HG03280 (cell line): ENCODE results near the gene CALHM4.

Source experiments
- ATAC-seq: cut with Tn5 transposase; IDR thresholded peaks from one replicate; pipeline ENCODE4 v1.9.1; 2021; ENCODE audit warnings: mild to moderate bottlenecking, moderate library complexity; ENCODE audit not compliant: unreplicated experiment

The CALHM4 gene, protein sequence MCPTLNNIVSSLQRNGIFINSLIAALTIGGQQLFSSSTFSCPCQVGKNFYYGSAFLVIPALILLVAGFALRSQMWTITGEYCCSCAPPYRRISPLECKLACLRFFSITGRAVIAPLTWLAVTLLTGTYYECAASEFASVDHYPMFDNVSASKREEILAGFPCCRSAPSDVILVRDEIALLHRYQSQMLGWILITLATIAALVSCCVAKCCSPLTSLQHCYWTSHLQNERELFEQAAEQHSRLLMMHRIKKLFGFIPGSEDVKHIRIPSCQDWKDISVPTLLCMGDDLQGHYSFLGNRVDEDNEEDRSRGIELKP

DNA sequence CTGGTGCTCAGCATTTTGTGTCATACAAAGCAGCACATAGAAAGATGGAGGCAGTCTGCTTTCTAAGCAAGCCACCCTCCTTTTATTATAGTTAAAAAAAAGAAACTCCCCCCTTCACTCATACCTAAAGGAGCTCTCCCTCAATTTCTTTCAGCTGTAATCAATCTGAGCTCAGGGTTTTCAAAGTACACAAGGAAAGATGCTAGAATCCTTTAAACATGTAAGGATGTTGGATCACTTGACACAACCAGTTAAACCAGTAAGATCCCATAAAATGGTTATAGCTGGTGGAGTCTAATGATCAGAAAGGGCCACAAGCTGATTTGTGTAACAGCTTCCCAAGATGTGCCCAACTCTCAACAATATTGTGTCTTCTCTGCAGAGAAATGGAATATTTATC lies at the start of gene CALHM4:
TSS of gene CALHM4 (plus strand) at position 301 of the 400 bp plus-strand sequence. CDS start at position 344, 43 bp downstream.
- ATAC-seq, result no peak

- no peak for ATAC-seq
These were observed 46.2 kb upstream of the CALHM4 start for GRCh38 chr6:116507324-116507723.

- ATAC-seq, result no peak
These were observed 45.0 kb upstream of the CALHM4 start for GRCh38 chr6:116508527-116508926.

DNA sequence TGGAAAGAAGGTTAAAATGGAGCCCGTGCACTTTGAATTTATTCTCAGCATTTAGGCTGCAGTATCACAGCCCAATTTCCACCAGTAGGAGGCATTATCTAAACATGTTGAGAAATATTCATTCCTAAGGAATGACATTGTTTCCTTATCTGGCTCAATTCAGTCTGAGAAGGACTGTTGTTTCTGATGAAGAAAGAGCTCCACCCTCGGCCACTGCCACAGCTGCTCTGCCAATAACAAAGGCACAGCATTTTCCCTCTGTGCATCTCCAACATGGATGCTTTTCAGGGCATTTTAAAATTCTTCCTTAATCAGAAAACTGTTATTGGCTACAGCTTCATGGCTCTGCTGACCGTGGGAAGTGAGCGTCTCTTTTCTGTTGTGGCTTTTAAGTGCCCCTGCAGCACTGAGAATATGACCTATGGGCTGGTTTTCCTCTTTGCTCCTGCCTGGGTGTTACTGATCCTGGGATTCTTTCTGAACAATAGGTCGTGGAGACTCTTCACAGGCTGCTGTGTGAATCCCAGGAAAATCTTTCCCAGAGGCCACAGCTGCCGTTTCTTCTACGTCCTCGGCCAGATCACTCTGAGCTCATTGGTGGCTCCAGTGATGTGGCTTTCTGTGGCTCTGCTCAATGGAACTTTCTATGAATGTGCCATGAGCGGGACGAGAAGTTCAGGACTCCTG lies 42.0 kb upstream of the CALHM4 start, which contains the start of gene CALHM5:
TSS of gene CALHM5 (plus strand) at position 216 of the 687 bp plus-strand sequence. CDS start at position 274, 58 bp downstream.
- no peak for ATAC-seq

- peak; percentile 68 for ATAC-seq
These were observed 41.4 kb upstream of the CALHM4 start for GRCh38 chr6:116512111-116512559.

DNA sequence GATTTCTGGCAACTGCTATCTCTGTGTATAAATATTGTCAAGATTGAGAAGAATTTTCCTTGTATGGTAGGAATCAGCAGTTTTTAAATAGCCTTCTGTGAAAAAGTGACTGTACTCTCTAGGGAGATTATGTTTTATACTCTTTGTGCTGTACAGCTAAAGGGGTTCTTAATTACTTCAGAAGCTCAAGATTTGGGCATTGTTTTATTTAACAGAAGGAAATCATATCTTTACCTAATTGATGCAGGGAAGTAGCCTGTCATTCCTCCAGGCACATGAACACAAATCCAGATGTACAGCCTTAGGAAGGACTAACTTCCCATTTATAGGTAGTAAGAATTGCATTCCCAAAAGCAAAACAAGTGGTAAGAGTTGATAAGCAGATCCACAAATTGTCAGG lies 40.8 kb upstream of the CALHM4 start:
- ATAC-seq, result no peak

GRCh38 chr6:116513224-116513875 lies 40.2 kb upstream of the CALHM4 start:
- no peak for ATAC-seq

DNA sequence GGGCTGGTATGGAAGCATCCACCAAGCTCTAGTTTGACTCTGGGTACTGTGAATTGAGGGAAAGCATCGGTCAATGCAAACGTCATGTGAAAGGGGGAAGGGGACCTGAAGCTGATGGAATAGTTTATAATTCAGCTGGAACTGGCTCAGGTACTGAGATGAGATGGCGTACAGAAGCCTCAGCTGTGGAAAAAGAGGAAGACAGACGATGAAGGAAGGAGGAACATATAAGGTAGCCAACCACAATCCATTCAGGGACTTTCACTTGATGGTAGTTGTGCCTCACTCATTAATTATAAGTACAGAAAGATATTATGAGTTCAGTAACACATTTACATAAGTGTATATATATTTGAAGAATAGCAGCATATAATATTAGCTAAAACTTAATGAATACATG lies 39.4 kb upstream of the CALHM4 start:
- ATAC-seq, result no peak

- ATAC-seq, result no peak
These were observed 38.4 kb upstream of the CALHM4 start for GRCh38 chr6:116515141-116515540.

DNA sequence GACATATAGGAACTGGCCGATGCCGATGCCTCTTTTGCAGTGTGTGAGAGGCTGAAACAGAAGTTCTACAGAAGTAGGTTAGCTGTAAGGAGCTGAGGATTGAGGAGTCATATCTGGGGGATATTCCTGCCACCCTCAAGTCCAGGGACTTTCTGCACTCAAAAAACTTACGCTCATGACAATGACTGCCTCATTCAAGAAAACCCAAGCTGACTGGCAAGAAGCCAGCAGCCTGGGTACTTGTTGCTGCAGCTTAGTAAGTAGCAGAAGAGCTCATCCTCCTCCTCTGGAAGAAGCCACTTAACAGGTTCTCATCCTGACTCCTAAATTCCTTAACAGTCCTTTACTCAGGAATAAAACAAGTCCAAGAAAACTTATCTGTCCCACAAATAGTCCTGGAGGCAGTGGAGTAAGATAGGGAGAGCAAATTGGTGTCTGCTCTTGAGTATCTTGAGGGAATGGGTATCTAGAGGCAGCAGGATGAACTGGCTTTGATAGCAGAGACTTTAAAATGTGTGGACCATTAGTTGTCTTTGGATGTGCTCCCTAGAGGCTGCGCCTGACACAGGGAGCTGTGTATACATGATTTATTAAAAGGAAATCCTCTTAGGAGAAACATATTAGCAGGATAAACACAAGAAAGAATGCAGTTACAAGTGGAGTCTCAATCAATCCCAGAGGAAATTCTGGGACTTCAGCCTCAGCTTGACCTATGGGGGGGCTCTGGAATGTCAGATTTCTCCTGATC lies 34.8 kb upstream of the CALHM4 start:
- no peak for ATAC-seq

DNA sequence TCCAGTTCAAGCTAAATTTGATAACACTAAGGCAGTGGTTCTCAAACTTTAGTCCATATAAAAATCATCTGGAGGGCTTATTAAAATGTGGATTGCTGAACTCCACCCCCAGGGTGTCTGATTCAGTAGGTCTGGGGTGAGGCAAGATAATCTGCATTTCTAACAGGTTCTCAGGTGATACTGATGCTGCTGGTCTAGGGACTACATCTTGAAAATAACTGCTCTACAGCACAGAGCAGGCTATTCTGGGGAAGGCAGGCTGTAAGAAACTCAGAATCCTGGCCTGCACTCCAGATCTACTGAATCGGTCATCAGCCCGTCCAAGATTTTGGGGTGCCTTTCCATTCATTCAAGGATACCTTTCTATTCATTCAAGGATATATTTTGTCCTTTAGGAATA lies 30.7 kb upstream of the CALHM4 start:
- ATAC-seq, result no peak

DNA sequence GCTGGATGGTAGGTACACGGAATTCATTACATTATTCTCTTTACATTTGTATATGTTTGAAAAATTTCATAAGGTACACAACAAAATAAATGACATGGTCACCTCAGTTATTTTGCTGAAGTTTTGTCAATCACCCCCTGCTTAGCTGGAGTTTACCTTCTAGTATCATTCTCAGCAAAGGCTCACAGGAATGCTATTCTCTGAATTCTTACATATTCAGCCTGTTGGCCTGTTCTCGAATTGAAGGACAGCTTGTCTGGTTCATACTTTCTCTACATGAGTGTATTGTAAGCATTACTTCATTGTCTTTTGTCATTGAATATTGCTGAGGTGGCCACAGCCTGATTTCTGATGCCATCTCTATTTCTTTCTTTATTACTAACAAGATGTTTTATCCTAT lies 29.3 kb upstream of the CALHM4 start:
- ATAC-seq, result no peak

DNA sequence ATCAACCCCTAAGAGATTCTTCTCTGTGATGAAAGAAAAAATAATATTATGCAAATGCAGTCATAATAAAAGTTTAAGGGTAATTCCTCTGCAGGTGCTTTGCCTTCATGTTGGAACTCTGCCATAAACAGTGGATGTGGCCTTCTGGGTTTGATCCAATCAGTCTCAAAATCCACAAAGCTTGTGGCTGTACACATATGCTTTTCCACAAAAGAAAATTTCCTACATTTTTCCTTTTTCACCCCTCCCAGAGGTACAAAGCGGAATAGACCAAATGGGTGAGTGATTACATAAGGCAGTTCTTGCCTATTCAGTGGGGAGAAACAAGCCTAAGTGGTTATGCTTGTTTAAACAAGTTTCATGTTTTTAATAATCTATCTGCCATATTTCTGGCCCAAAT lies 25.4 kb upstream of the CALHM4 start:
- no peak for ATAC-seq

- no peak for ATAC-seq
These were observed 24.8 kb upstream of the CALHM4 start for GRCh38 chr6:116528780-116529179.

GRCh38 chr6:116529466-116530290 lies 23.9 kb upstream of the CALHM4 start:
- no peak for ATAC-seq

DNA sequence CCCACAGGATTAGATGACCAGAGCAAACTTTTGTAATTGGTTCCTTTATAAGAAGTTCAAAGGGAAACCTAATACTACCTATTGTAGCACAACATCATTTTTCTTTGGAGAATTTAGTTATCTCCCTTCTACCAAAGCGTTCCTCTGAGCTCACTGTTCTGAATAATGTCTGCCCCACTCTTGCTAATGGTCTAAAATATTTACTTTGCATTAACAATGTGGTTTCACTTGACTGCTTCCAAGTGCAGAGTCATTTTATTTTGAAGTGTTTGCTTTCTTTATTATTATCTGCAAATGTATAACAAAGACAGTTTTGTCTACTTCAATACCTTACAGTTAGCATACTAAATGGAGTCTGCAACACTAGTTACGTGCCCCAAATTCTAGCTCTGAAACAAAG lies 23.1 kb upstream of the CALHM4 start:
- ATAC-seq, result no peak

DNA sequence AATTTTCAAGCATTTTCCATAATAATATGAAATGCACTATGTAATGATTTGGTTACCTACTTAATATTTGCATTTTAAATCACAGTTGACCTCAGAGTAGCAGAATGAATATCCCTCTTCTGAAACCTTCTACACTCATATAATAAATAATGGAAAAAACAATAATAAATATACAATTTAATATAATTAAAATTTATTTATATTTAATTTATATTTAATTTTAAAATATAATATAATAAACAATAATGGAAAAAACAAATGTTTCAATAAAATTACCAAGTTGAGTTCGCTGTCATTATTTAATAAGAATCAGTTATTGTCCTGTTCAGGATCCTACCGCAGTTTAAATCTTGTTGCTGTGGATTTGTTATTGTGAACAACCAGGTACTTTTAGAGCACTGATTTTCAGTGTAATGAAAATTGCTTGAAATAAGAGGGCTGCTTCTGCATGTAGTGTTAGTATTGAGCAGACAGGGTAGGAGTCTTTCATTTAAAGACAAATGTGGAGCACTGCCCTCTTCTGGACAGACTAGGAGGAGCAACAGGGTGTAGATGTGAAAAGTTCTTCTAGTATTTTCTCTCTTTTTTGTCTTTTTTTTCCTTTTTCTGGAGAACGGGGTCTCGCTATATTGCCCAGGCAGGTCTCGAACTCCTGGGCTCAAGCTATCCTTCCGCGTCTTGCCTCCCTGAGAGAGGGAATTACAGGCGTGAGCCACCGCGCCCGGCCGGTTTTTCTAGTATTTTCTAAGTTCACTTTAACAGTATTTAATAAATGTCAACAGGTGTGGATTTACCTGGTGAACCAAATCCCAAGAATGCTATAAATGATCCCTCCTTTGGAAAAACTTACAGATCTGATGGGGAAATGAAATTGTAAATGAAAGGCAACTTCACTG lies 21.6 kb upstream of the CALHM4 start:
- ATAC-seq, result peak; percentile 75

DNA sequence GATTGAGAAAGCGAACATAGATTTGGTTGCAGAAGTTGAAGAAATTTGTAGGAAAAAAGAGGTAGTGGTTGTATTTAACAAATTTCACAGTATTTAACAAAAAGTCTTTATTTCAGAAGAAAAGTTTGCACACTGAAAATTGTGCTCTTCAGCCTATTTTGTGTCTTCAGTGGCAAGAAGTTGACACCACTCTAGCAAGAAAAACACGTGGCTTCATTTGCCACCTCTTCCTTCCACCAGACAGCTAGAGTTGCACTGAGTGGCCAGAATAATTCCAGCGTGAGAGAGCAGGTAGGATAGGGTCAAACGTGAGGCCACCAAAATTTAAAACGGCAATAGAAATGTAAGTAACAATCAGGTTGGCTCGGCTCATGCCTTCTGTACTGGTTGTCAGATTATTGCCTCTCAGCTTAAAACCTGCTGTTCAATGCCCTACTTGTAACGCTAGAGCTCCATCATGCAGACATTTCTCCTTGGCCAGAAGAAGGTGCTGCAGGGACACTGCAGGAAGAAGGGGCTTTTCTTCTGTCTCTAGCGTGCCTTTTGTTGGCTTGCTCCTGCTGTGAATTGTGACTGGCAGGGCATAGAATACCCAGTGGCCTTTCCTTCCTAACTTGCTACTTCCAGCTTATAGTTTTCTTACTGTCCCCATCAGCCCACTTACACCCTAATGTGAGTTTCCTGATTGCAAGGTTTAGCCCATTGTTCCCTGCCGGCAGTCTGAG lies 20.2 kb upstream of the CALHM4 start:
- ATAC-seq, result no peak

GRCh38 chr6:116535109-116535508 lies 18.4 kb upstream of the CALHM4 start:
- no peak for ATAC-seq
